Left renal cortex interstitium (tissue), 4 donors: ENCODE data around the gene MGMT. TPM values are rescaled to one million over a fixed set of nuclear protein-coding genes. Genes with fewer than 3 reads are reported as not detected.

Source experiments
- DNase-seq, 4 donors: peaks; one replicate each; pipeline ENCODE4 v3.0.0-alpha.2; 2013; ENCODE audit warnings: low read depth in 4 of 4, low spot score in 2 of 4, missing footprints in 1 of 4
- polyA plus RNA-seq, 4 donors: library from polyadenylated mRNA; unstranded; fragments of 120-200 nt; gene quantifications; one replicate each; pipeline ENCODE4 v1.2.1, GENCODE V29; 2013; ENCODE audit not compliant: insufficient read length in 4 of 4

The MGMT gene
- polyA plus RNA-seq, 4 donors = 17.4 to 30.0 (median 20.7) TPM

DNA sequence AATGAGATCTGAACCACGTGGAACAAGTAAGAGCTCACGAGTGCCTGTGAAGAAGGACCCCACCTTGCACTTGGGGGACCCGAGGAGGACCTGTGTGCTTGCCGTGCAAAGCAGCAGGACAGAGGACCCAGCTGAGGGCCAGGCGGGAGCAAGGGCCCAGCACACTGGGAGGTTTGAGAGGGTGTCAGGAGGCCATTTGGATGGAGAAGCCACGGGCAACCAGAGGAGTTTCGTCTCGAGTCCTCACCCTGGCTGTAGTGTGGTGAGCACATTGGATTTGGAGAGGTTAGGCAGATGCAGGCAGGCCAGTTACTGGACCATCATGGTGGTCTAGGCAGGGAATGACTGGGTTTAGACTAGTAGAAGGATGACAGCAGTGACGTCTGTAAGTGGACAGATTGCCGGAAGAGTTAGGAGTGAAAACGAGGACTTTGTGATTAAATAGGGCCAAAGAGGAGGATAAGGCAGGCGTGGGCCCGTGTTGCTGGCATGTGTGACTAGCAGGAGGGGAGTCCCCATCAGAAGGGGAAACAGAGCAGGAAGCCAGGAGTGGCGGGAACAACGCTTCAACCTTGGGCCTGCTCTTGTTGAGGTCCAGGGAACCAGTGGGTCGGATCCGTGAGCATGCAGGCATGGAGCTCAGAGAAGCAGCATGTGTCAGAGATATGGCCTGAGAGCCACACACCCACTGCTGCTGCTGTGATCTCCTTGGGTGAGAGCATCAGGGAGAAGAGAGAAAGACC lies 208.2 kb downstream of the MGMT start:
- no peak for DNase-seq

DNA sequence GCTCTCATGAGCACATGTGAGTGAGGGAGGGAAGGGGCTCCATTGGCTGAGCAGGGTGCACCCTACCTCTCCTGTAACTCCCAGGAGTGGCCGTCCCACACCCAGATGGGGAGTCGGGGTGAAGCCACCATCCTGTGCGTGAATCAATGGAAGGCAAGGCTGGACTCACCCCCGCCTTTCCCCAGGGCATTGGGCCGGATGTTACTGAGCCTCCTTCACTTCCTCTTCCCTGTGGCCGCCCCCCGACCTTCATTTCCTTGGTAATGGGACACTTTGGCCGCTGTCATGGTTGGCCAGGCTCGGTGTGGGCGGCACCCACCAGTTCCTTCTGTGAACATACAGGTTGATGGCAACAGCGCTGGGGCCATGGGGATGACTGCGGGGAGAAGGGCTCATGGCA lies 209.0 kb downstream of the MGMT start:
- no peak for DNase-seq

DNA sequence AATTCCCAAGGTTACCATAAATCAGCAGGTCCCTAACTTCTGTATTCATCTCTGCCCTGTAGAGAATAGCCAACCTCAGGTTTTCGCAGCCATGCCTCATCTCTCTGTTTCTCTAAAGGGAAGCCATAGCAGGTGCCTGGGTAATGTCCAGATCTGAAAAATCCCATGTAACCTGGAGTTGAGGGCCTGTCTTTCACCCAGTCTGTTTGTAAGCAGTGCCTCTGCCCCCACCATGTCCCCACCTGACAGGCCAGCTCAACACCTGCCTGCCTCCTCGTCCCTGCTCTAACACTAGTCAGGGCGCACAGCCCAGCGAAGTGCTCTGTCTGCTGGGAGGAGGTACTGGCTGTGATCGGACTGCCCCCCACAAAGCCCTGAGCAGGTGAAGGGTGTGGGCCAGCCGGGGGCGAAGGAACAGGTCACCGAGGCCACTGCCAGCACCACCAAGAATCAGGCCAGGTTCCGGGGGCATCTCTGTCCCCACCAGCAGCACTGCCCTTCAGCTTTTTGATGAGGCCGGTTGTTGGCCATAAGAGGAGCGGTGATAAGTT lies 210.4 kb downstream of the MGMT start:
- DNase-seq = no peak

DNA sequence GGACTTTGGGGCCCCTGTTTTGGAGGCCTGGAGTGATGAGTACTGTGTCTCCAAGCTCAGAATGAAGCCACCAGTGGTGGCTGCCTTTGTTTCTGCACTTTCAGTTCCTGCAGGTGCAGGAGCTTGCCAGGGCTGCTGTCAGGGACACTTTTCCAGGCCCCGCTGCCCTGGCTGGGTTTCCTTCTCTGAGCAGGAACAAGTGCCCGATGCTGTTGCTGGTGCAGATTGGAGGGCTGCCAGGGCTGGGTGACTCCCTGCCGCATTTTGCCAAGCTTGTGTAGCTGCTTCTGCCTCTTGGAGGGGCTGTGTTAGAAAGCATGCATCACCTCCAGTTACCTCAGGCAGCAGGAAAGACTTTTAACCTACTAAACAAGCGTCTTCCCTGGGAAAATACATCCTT lies 211.1 kb downstream of the MGMT start:
- DNase-seq = no peak

DNA sequence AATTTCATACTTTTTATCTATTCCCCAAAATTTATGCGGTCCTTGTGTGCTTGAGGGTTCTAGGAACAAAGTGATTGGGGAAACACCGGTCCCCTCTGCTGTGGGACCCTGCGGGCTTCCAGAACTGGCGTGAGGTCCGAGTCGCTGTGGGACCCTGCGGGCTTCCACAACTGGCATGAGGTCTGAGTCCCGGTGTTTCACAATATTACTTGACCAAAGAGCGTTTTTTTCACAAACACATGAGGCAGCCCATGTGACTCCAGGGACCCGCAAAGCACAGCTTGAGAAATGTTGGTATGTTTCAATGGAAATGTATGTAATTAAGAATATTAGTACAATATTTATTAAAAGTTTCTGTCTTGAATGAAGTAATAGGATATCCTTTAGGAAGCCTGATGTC lies 212.2 kb downstream of the MGMT start:
- DNase-seq = no peak

DNA sequence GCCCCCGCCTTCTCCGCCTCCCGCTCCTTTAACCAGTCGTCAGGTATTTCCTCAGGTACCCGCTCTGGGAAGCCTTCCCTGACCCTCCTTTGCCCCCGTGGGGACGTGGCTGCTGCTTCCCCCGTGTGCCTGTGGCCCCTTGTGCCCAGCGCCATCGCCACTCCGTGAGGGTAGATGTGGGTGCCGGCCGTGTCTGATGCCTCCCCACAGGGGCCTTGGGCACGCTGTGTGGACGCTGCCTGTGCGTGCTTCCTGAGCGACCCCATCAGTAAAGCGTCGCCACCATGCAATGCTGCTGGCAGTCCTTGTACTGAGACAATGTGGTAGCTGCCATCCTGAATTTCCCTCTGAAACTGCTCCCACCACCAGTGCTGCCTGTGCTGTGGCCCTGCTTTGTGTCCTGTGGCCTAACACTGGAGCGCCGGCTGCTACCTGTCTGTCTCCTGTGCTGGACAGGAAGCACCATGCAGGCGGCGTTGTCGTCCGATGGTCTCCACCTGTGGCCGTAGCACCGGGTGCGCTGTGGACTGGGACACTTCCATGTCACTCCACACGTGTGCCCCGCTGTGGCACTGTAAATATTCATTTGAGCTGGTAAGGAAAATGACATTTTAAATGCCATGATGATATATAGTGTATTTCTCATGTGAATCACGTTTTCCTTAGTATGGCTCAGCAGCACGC lies 213.8 kb downstream of the MGMT start:
- no peak for DNase-seq

DNA sequence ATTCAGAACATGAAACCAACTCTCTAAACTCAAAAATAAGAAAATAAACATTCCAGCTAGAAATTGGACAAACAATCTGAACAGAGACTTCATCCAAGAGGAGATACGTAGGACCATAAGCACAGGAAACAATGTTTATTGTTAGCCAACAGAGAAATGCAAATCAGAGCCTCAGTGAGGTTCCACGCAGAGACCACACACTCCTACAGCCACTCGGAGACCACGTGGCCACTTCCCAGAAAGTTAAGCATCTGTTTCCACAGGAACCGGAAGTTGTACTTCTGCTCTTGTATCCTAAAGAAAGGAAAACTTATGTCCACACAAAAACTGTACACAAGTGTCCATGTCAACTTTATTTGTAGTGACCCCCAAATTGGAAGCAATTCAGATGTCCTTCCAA lies 214.8 kb downstream of the MGMT start:
- no peak for DNase-seq

DNA sequence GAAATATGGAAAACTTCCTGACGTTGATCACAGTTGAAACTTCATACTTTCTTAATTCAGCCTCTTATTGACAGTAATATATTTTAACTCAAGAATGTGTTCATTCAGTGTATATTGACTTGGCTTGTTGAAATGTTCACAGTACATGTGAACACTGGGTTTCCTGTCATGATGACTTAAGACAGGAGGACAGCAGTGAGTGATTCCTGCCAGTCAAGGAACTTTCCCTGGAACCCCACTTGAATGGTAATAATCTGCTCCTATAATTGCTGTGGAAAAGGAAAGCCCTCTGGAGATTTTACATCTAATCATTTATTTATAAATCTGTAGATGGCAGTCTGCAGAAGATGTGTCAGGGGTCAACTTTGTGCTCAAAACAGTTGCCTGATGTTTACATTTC lies 216.5 kb downstream of the MGMT start:
- no peak for DNase-seq

DNA sequence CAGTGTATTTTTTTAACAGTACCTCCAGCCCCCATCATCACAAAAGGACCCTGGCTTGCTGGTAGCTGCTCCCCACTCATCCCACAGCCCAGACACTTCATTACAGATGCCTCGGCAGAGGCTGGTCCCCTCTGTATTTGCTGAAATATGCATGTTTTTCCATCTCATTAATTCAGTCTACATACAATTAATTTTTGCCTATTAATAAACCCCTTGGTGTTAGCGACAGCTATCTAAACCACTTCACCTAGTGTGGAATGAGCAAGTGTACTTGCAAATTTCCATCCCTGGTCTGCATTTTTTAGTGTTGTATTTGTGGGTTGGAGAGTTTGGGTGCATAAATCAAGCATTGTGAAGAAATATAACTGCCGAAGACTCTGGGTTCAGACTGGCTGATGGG lies 216.9 kb downstream of the MGMT start:
- DNase-seq = no peak

DNA sequence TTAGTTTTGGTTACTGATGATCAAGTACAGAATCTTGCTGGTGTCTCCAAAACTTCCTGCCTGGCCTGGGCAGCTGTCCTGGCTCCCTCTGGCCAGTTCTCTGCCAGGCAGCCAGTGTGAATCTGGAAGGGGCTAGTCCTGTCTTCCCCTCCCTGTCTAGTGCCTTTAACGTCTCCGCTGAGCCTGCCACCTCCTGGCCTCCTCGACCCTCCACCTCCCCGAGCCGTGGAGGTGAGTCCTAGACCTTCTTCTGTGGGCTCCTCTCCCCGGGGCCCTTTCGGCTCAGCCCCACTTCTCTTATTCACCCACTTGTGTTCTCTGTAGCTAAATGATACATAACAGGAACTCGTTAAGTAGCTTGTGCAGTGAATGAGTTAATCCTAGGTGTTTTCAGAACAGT lies 218.2 kb downstream of the MGMT start:
- DNase-seq = no peak

DNA sequence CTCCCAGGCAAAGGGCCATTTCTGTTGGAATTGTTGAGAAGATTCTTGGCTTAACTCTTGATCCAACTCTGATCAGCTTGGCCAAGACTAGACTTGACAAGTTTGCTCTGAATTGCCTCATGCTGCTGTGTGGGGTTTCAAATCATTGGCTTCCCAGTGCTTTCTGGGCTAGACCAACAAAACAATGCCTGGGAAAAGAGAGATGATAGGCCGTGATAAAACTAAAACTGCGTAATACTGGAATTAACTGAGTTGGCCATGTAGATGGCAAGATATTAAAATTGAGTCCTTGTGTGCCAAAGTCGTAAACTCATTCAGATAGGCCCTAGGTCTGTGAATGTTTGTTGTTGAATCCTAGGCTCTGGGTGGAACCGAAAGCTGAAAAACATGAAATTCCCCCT lies 222.6 kb downstream of the MGMT start:
- no peak for DNase-seq

DNA sequence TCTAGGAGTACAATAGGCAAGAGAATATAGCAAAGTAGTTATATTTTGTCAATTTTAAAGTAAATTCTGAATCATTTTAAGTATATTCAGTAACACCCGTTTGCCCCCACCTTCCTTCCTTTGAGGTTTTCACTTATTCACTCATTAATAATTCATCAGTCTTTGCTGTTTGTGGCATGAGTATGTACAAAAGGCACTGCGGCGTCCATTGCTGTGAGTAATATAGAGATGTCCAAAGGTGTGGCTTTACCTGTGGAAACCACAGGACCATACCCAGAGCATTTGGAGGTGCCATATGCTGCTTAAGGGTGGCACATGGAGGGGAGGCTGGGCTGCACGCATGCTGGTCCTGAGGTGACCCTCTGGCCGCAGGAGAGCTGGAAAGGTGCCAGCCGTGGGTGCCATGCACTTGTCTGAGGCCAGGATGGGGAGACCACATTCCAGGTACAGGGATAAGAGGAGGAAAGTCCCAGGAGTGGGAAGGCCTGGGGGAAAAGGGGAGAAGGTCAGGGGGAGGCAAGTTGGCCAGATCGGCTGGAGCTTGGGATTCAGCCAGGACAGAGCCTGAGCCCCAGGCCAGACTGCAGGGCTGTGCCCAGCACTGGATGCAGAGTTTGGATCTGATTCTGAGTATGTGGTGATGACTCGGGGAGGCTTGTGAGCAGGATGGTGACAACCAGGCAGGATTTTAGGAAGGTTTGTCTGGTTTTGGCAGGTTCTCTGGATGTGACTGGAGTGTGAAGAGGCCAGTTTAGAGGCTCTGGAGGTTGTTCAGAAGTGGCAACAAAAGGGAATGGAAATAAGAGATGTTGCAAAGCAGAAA lies 223.4 kb downstream of the MGMT start:
- DNase-seq = no peak

DNA sequence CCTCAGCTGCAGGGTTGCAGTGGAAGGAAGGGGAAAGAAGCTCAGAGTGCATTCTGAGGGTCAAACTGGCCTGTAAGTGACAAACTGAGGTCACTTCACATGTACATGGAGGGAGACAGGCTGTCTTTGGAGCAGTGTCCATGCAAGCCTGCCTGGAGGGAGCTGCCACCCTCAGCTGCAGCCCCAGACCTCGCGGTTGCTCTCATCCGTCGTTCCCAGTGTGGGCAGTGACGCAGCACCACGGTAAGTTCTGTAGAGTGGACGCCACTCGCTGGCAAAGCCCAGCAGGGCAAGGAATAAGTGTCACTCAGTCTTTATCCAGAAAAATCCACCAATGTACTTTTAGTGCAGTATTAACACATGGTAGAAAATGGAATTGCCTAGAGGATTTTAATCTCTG lies 225.7 kb downstream of the MGMT start:
- DNase-seq = no peak

DNA sequence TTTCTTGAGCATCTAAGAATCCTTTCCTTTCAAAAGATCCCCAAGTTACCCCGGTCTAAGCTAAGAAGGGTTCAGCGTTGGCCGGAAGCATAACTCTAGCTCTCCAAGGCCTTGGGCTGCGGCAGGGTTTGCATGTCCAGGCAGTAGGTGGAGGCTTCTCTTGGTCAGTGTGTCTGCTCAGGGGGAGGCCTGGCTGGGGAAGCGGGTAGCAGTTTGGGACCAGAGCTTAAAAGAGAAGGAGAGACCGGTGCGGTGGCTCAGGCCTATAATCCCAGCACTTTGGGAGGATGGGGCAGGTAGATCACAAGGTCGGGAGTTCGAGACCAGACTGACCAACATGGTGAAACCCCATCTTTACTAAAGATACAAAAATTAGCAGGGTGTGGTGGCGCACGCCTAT lies 226.3 kb downstream of the MGMT start:
- DNase-seq = no peak

DNA sequence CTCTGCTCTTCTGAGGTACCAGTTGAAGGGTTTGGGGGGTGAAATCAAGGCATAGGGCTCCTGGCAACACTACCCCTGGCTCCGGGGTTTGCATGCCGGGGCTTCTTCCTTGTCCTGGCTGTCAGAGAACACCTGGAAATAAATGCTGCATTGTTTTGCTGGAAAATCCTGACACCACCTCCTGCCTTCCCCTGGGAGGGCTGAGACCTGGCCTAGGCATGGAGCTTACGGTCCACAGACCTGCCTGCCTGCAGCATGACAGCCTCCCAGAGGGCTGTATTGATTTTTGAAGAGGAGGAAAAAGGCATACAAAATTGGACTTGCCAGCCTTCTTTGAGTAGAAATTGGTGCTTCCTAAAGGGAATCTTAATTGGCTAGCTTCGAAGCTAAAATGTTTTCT lies 227.1 kb downstream of the MGMT start:
- DNase-seq = no peak

DNA sequence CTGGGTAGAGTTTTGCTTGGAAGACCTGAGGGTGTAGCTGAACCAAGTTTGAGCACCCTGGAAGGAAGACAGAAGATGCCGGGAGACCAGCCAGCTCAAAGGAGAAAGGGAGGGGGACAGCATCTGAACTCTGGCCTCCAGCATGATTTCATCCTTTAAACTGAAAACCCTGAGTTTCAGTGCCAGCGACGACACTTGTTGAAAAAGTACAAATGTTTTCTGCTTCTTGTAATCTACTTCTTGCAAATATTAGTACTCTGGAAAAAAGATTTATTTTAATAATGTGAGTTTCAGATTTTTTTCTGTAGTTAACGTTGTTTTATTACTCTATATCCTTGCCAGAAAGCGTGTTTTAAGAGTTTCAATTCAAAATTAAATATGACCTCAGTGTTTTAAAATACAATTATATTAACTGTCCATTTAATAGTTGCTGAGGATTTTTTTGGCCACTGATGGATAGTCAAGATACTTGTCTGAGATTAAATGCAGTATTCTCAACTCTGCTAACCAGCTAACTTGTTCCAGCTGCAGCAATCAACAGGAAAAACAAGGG lies 227.7 kb downstream of the MGMT start:
- DNase-seq = peak; percentile 32 to 62 (median 44)

DNA sequence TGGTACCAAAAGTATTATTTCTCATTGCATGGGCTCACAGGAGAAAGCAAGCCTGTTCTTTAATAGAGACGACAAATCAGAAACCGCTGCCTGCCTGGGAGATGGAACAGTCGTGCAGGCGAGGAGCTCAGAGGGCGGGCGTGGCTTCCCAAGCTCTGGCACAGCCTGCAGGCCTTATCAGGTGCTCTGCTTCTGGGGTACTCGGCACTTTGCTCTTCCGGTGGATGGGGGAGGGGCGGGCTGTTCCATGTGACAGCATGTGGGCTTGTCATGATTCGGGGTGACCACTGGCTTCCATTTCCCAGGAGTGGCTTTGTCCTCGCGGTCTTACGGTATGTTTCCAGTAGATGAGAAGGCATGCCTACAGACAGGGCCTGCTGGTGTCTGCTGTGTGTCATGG lies 228.6 kb downstream of the MGMT start:
- no peak for DNase-seq

DNA sequence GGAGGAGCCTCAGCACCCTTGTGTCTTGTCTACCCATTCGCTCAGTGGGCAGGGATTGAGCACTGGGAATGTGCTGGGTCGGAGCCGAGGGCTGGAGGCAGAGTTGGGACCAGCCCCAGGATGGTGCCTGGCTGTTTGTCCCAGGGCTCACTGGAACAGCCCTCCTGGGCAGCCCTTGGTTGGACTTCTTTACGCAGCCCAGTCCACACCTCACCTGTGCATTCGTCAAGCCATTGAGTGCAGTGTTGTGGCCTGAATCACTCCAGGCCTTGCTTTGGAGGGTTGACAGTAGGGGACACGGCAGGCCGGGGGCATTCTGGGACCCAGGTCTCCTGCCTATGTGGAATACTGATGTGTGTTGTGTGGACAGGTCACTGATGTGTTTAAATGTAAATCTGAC lies 229.6 kb downstream of the MGMT start:
- DNase-seq = no peak

DNA sequence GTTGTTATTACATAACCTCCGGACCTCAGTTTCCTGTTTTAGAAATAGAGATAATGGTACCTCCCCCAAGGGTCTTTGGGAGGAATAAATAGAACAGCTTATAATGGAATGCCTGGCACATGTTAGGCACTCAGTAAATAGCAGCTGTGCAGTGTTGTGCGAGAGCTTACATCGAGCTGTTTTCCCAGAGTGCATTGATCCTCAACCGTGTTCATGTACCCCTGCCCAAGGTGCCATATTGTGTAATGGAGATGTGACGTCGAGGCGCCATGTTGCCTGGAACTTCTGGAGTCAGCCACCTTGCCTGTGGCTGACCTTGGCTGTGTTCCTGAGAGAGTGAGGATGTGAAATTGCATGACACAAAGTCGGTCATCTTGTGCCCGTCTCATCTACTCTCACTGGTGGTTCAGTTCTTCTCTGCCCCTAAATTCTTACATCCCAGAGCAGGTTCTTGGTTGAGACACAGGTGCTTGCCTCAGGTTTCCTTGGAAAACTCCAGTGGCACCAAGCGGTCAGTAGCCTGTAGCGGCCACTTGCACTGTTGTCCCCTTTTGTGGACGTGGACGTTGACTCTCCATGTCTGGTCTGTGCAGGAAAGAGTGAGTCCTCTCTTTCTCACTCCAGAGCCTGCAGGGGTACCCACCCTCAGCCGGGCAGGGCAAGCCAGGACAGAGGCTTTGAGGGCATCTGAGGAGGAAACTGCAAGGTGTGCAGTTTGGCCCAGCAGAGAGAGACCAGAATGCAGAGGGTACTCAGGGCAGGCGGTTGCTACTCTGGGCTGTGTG lies 230.6 kb downstream of the MGMT start:
- DNase-seq = no peak

DNA sequence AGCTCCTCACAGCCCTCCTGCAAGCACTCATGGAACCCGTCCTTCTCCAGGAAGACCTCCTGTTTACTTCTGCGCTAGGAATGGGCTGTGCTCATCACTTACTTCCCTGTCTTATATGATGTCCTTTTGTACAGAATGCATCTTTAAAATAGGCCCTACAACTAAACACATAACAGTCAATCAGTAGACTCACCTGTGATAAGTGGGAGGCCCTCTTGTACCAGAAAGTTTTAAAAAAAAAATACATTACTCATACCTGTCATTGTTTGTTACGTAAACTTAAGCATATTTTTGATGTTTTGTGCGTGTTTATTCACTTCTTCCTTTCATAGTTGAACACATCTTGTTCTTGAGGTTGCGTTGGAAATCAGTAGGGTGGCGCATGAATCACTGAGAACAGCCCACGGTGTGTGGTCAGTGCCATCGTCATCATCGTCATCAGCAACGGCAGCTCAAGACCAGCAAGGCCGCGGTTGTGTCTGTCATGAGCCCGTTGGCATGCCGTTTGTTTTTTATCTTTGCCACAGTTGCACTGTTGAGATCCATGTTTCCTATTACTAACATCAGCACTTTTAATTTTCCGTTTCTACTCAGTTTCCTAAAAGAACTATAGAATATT lies 232.8 kb downstream of the MGMT start:
- no peak for DNase-seq
